ENCODE results near the gene TRNP1.

TRNP1 gene

DNA sequence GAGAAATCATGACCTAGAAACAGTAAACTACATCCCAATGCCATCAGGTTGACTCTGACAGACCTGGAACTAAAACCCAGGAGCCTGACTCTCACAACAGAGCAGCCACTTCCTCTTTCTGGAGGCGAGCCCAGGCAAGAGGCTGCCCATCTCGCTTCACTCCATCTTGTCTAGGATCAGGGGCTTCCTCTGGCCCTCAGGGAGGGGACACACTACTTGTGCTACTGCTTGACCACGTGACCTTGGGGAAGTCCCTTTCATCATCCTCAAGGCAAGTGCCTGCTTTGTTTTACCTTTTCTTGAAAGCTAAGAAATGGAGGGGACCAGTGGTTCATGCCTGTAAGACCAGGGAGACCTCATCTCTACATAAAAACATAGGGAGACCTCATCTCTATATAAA lies 21.8 kb downstream of the TRNP1 start:
- no peaks in the 10 kb centered on the region for H3K27me3 ChIP-seq (ENCODE audit: control insufficient read depth, insufficient read depth, low read length)
- H3K9me3 ChIP-seq (ENCODE audit: control insufficient read depth, insufficient read depth, low read depth, low read length) = no peaks in the 10 kb centered on the region
- H3K4me1 ChIP-seq (ENCODE audit: control insufficient read depth, insufficient read depth, low read length) = peaks cover 11% of the 10 kb centered on the region
- H3K4me3 ChIP-seq (ENCODE audit: low read depth, low read length) = no peak overlapping the region
- H3K27ac ChIP-seq (ENCODE audit: low read depth, low read length) = no peak overlapping the region
- no peak overlapping the region for H3K9ac ChIP-seq (ENCODE audit: low read length)
- H3K36me3 ChIP-seq (ENCODE audit: control insufficient read depth, insufficient read depth, low read length) = 0 out of 2 replicates have a peak, but pooled peaks cover 5% of the 10 kb centered on the region

DNA sequence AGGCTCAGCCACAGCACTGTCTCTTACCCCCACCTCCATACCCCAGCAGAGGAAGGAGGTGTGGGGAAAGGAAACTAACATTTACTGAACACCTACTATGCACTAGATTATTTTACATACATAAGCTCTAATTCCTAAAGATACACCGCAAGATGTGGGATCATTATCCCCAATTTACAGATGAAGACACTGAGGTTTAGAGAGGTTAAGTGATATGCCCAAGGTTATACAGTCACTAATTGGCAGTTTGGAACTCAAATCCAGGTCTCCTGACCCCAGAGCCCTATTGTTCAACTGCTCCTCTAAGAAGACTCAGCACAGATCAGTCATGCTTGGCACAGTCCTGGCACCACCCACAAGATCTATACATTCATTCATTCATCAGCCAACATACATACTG lies 22.9 kb downstream of the TRNP1 start:
- H3K27me3 ChIP-seq (ENCODE audit: control insufficient read depth, insufficient read depth, low read length) = no peaks in the 10 kb centered on the region
- H3K9ac ChIP-seq (ENCODE audit: low read length) = no peak overlapping the region
- H3K4me1 ChIP-seq (ENCODE audit: control insufficient read depth, insufficient read depth, low read length) = peaks cover 10% of the 10 kb centered on the region
- no peaks in the 10 kb centered on the region for H3K9me3 ChIP-seq (ENCODE audit: control insufficient read depth, insufficient read depth, low read depth, low read length)
- H3K27ac ChIP-seq (ENCODE audit: low read depth, low read length) = no peak overlapping the region
- H3K4me3 ChIP-seq (ENCODE audit: low read depth, low read length) = no peak overlapping the region
- H3K36me3 ChIP-seq (ENCODE audit: control insufficient read depth, insufficient read depth, low read length) = no peaks in the 10 kb centered on the region

DNA sequence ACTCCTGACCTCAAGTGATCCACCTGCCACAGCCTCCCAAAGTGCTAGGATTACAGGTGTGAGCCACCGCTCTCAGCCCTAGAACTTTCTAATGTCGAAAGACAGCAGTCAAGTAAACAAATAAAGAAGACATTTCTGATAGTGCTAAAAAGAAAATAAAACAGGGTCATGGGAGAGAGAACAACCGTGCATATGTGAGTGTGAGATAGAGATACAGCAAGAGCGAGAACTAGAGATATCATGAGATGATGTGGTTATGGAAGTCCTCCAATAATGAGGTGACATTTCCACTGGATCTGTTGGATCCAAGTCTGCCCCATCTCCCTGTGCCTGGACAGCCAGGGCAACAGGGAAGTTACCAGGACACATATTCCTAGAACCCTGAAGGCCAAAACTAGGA lies 23.7 kb downstream of the TRNP1 start:
- H3K4me1 ChIP-seq (ENCODE audit: control insufficient read depth, insufficient read depth, low read length) = peaks cover 18% of the 10 kb centered on the region

DNA sequence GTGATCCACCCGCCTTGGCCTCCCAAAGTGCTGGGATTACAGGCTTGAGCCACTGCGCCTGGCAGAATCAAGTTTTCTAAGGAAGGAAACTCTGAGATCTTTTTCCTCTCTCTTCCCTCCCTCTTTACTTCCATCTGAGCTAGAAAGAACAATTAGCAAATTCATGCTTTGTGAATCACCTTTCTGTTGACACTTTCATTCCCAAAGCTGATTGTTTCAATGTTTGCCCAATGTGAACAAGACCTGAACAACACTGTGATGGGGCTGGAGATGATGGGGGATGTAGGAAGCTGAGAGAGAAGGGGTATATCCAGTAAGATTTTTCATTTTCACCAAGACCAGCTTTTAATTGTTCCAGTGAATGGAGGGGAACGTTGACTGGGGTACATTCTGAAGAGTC lies 24.8 kb downstream of the TRNP1 start:
- Histone ChIP-seq H3K36me3 (ENCODE audit: control insufficient read depth, insufficient read depth, low read length) (no peaks in the 10 kb centered on the region), H3K9me3 (ENCODE audit: control insufficient read depth, insufficient read depth, low read depth, low read length) (no peaks in the 10 kb centered on the region), H3K27ac (ENCODE audit: low read depth, low read length) (no peak overlapping the region), H3K4me3 (ENCODE audit: low read depth, low read length) (no peak overlapping the region), H3K9ac (ENCODE audit: low read length) (no peak overlapping the region), H3K4me1 (ENCODE audit: control insufficient read depth, insufficient read depth, low read length) (peaks cover 19% of the 10 kb centered on the region), H3K27me3 (ENCODE audit: control insufficient read depth, insufficient read depth, low read length) (no peaks in the 10 kb centered on the region)

More for the DNA sequence above, 23.7 kb downstream of the TRNP1 start:
- Histone ChIP-seq H3K9ac (ENCODE audit: low read length) (no peak overlapping the region), H3K27me3 (ENCODE audit: control insufficient read depth, insufficient read depth, low read length) (no peaks in the 10 kb centered on the region), H3K4me3 (ENCODE audit: low read depth, low read length) (no peak overlapping the region), H3K27ac (ENCODE audit: low read depth, low read length) (no peak overlapping the region), H3K36me3 (ENCODE audit: control insufficient read depth, insufficient read depth, low read length) (no peaks in the 10 kb centered on the region), H3K9me3 (ENCODE audit: control insufficient read depth, insufficient read depth, low read depth, low read length) (no peaks in the 10 kb centered on the region)

DNA sequence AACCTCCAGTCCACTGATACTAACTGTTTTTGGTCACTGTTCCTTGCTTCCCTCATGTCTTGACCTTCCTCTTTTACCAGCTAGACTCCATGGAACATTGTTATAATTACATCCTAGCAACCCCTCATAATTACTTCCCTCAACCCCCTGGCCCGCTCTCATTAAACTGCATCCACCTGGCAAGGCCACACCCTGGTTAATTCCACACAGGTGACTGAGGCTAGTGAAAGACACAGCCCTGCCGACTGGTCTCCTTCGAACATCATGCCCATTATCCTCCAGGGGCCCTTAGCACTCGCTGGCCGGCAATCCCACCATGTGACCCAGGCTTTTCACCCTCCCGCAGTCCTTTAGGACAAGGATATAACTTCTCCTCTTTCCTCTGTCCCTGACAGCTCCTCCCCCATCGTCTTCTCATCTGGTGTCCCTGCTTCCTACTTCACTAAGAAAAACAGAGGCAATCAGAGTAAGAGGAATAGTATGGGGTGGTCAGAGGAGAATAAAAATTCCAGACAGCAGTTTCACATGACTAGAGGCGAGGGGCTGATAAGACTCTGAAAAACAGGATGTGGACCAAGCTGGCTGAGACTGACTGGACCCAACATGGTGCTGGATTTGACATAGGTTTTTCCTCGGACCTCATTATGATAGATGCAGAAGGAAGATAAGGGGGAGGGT lies 28.0 kb downstream of the TRNP1 start:
- no peak overlapping the region for H3K4me3 ChIP-seq (ENCODE audit: low read depth, low read length)
- H3K9ac ChIP-seq (ENCODE audit: low read length) = no peak overlapping the region
- no peak overlapping the region for H3K27ac ChIP-seq (ENCODE audit: low read depth, low read length)
- H3K9me3 ChIP-seq (ENCODE audit: control insufficient read depth, insufficient read depth, low read depth, low read length) = no peaks in the 10 kb centered on the region
- H3K27me3 ChIP-seq (ENCODE audit: control insufficient read depth, insufficient read depth, low read length) = no peaks in the 10 kb centered on the region
- H3K4me1 ChIP-seq (ENCODE audit: control insufficient read depth, insufficient read depth, low read length) = peaks cover 17% of the 10 kb centered on the region
- H3K36me3 ChIP-seq (ENCODE audit: control insufficient read depth, insufficient read depth, low read length) = no peaks in the 10 kb centered on the region

DNA sequence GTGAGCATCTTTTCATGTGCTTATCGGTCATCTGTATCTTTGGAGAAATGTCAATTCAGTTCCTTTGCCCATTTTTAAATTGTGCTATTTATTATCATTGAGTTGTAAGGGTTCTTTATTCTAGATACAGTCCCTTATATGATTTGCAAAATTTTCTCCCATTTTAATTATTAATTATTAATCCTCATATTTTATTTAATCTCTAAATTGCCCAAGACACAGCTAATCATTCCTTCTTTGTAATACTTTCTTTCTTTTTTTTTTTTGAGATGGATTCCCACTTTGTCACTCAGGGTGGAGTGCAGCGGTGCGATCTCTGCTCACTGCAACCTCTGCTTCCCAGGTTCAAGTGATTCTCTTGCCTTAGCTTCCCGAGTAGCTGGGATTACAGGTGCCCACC lies 32.2 kb downstream of the TRNP1 start:
- Histone ChIP-seq H3K27me3 (ENCODE audit: control insufficient read depth, insufficient read depth, low read length) (no peaks in the 10 kb centered on the region), H3K36me3 (ENCODE audit: control insufficient read depth, insufficient read depth, low read length) (no peaks in the 10 kb centered on the region), H3K4me3 (ENCODE audit: low read depth, low read length) (no peak overlapping the region), H3K9me3 (ENCODE audit: control insufficient read depth, insufficient read depth, low read depth, low read length) (no peaks in the 10 kb centered on the region), H3K9ac (ENCODE audit: low read length) (no peak overlapping the region), H3K4me1 (ENCODE audit: control insufficient read depth, insufficient read depth, low read length) (peaks cover 27% of the 10 kb centered on the region), H3K27ac (ENCODE audit: low read depth, low read length) (no peak overlapping the region)

DNA sequence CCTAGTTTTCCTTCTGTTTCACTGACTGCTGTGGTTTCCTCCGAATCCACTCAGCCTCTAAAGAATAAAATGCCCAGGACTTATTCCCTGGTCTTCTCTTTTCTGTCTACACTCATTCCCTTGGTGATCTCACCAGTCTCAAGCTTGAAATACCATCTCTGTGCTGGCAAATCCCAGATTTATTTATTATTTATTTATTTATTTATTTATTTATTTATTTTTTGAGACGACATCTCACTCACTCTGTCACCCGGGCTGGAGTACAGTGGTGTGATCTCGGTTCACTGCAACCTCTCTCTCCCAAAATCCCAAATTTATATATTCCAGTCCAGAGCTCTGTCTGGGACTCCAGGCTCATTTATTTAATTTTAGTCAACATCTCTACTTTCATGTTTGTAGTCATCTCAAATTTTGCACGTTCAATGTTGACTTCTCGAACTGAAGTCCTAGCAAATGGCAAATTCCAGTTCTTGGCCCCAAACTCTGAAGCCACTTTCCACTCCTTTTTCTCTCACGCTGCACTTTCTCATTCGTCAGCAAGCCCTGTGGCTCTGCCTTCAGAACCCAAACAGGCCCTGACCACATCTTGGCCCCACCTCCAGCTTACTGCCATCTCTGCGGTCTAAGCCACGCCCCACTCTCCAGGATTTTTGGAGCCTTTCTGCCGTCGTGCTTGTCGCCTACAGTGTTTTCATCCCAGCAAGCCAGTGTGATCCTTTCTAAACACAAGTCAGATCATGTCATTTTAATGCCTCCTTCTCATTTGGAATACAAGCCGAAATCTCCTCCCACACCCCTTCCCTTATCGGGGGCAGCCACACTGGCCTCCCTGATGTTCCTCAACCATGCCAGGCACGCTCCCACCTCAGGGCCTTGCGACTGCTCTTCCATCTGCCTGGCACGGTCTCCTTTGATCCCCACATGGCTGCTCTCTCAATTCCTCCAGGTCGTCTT lies 33.4 kb downstream of the TRNP1 start:
- Histone ChIP-seq H3K4me1 (ENCODE audit: control insufficient read depth, insufficient read depth, low read length) (peaks cover 26% of the 10 kb centered on the region), H3K27me3 (ENCODE audit: control insufficient read depth, insufficient read depth, low read length) (no peaks in the 10 kb centered on the region), H3K27ac (ENCODE audit: low read depth, low read length) (no peak overlapping the region), H3K9me3 (ENCODE audit: control insufficient read depth, insufficient read depth, low read depth, low read length) (no peaks in the 10 kb centered on the region), H3K9ac (ENCODE audit: low read length) (no peak overlapping the region), H3K36me3 (ENCODE audit: control insufficient read depth, insufficient read depth, low read length) (no peaks in the 10 kb centered on the region), H3K4me3 (ENCODE audit: low read depth, low read length) (no peak overlapping the region)

DNA sequence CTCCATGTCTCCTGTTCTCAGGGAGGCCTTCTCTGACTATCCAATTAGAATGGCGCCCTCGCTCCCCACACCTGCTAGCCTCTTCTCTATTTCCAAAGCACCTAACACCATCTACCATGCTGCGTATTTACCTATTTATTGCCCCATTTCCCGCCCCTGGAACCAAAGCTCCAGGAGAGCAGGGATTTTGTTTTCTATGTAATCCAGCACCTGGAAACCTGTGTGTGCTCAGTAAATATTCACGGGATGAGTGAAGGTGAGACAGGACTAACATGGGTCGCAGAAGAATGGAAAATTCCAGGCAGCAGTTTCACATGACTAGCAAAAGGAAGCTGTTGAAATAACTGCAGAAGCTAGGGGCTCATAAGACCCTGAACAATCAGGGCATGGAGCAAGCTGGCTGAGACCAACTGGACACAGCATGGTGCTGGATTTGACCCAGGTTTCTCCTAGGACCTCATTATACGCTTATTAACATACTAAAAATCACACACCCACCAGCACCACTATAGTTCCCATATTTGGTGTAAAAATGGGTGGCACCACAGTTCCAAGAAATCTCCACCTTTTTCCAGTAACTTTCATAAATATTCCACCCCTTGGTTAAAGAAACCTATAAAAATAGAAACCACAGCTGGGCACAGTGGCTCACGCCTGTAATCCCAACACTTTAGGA lies 34.2 kb downstream of the TRNP1 start:
- peaks cover 26% of the 10 kb centered on the region for H3K4me1 ChIP-seq (ENCODE audit: control insufficient read depth, insufficient read depth, low read length)
- no peak overlapping the region for H3K4me3 ChIP-seq (ENCODE audit: low read depth, low read length)
- no peaks in the 10 kb centered on the region for H3K36me3 ChIP-seq (ENCODE audit: control insufficient read depth, insufficient read depth, low read length)
- H3K9ac ChIP-seq (ENCODE audit: low read length) = no peak overlapping the region
- no peaks in the 10 kb centered on the region for H3K9me3 ChIP-seq (ENCODE audit: control insufficient read depth, insufficient read depth, low read depth, low read length)
- no peak overlapping the region for H3K27ac ChIP-seq (ENCODE audit: low read depth, low read length)
- H3K27me3 ChIP-seq (ENCODE audit: control insufficient read depth, insufficient read depth, low read length) = no peaks in the 10 kb centered on the region

DNA sequence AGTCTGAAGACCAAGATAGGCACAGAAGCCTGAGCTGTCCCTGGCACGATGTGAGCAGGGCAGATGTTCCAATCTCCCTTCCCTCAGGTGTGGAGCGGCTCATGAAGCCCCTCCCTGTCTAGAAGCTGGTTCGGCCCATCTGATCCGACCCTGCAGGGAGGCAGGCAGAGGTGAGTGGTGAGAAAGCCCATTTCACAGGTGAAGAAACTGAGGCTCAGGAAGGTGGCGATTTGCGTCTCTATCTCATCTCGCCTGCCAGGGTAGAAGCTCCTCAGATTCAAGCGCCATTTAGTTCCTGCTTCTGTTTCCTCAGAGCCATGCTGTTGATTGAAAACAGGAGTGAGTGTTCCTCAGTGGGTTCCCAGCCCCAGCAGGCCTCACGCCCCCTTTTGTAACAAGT lies 36.0 kb downstream of the TRNP1 start:
- no peak overlapping the region for H3K9ac ChIP-seq (ENCODE audit: low read length)
- no peak overlapping the region for H3K27ac ChIP-seq (ENCODE audit: low read depth, low read length)
- H3K27me3 ChIP-seq (ENCODE audit: control insufficient read depth, insufficient read depth, low read length) = no peaks in the 10 kb centered on the region
- H3K4me1 ChIP-seq (ENCODE audit: control insufficient read depth, insufficient read depth, low read length) = peaks cover 36% of the 10 kb centered on the region
- H3K36me3 ChIP-seq (ENCODE audit: control insufficient read depth, insufficient read depth, low read length) = no peaks in the 10 kb centered on the region
- no peaks in the 10 kb centered on the region for H3K9me3 ChIP-seq (ENCODE audit: control insufficient read depth, insufficient read depth, low read depth, low read length)
- no peak overlapping the region for H3K4me3 ChIP-seq (ENCODE audit: low read depth, low read length)

DNA sequence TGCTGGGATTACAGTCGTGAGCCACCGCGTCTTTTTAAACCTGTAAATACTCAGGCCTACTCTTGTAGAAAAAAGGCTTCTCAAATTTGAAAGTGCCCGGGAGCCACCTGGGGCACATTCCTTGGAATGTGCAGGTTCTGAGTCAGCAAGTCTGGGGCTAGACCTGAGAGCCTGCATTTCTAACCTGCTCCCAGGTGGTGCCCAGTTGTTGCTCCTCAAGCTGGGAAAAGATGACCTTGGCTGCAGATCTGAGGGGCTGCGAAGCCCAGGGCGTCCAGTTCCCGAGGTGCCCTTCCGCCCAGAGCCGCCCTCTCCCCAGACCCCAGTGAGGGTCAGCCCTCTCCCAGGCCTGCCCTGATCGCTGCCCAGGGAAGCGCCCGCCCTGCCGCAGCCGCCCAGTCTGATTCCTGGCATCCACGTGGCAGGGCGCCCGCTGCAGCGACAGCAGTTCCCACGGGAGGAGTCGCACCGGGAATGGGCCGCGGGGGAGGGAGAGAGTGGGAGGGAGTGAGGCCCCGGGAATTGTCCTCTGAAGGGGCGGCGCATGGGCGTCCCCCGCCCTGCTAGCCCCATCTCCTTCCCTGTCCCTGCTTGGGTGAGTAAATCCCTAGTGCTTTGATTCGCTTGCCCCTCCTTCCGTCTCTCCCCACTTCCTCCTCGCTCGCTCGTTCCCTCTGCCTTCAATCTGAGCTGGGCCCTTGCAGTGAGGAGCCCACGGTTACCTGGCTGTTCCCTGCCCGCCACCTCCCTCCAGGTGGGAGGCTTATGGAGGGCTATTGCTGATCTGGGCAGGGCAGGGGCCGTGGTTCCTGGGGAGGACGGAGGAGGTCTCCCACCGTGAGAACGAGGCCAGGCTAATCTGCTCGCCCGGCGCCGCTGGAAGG lies 38.0 kb downstream of the TRNP1 start:
- Histone ChIP-seq H3K27ac (ENCODE audit: low read depth, low read length) (peak overlapping the region; percentile 72), H3K4me3 (ENCODE audit: low read depth, low read length) (peak overlapping the region; percentile 44), H3K4me1 (ENCODE audit: control insufficient read depth, insufficient read depth, low read length) (peaks cover 36% of the 10 kb centered on the region), H3K9me3 (ENCODE audit: control insufficient read depth, insufficient read depth, low read depth, low read length) (no peaks in the 10 kb centered on the region), H3K27me3 (ENCODE audit: control insufficient read depth, insufficient read depth, low read length) (no peaks in the 10 kb centered on the region), H3K36me3 (ENCODE audit: control insufficient read depth, insufficient read depth, low read length) (no peaks in the 10 kb centered on the region), H3K9ac (ENCODE audit: low read length) (peak overlapping the region; percentile 68)
